H1 (cell line): ENCODE measurements around the gene OR6N1. TPM values are rescaled to one million over a fixed set of nuclear protein-coding genes. Genes with fewer than 3 reads are reported as not detected.

Source experiments
- CTCF ChIA-PET: fragments of 300-600 bp; sonication (Branson Sonifier 250); formaldehyde crosslinking; loops from one replicate; lab custom pipeline; 2021; ENCODE audit not compliant: partially characterized antibody; lab: Charles Lee
- POLR2A ChIA-PET: fragments of 300-600 bp; sonication (Branson Sonifier 250); formaldehyde crosslinking; loops from one replicate; lab custom pipeline; 2021; ENCODE audit warnings: inconsistent platforms; ENCODE audit not compliant: partially characterized antibody; lab: Charles Lee
- DNase-seq, 2 experiments: peaks; one replicate each; pipeline versions ENCODE4 v3.0.0 to v3.0.0-alpha.2; 2010 to 2022; ENCODE audit warnings: low spot score in 2 of 2, low read depth in 1 of 2, mixed read lengths in 1 of 2
- FAIRE-seq: peaks from 2 replicates; lab custom pipeline; 2011; peaks lifted over from hg19 to GRCh38; lab: Jason Lieb, UNC
- H2AFZ ChIP-seq: 2 replicates; pipeline ENCODE4 v1.8.1; 2012; ENCODE audit warnings: low read length, inconsistent platforms
- H2AK5ac ChIP-seq: 2 replicates; pipeline ENCODE4 v1.6.1; 2013; ENCODE audit warnings: low read depth, low read length
- H2BK120ac ChIP-seq: replicated peaks from 2 replicates; pipeline ENCODE3; 2013; ENCODE audit warnings: low read depth, low read length, inconsistent platforms
- H2BK12ac ChIP-seq: 2 replicates; pipeline ENCODE4 v1.6.1; 2013; ENCODE audit warnings: low read depth, low read length
- H2BK15ac ChIP-seq: 2 replicates; pipeline ENCODE4 v1.6.1; 2013; ENCODE audit warnings: low read length
- H2BK20ac ChIP-seq: 2 replicates; pipeline ENCODE4 v1.6.1; 2013; ENCODE audit warnings: low read length
- H2BK5ac ChIP-seq: 2 replicates; pipeline ENCODE4 v1.6.1; 2013; ENCODE audit warnings: low read depth, low read length
- H3K14ac ChIP-seq: 2 replicates; pipeline ENCODE4 v1.6.1; 2013; ENCODE audit warnings: inconsistent platforms; ENCODE audit not compliant: insufficient read length
- H3K18ac ChIP-seq: 2 replicates; pipeline ENCODE4 v1.6.1; 2013; ENCODE audit warnings: low read length; ENCODE audit errors: extremely low read depth
- H3K23ac ChIP-seq: 2 replicates; pipeline ENCODE4 v1.6.1; 2013; ENCODE audit warnings: inconsistent platforms; ENCODE audit not compliant: insufficient read length
- H3K23me2 ChIP-seq: 2 replicates; pipeline ENCODE4 v1.6.1; 2013; ENCODE audit warnings: low read depth, low read length
- H3K27ac ChIP-seq: 2 replicates; pipeline ENCODE4 v1.6.1; 2011; ENCODE audit warnings: low read depth, low read length, inconsistent platforms
- H3K27me3 ChIP-seq, 4 experiments: replicated peaks in 1 of 4; 1 replicate in 1 of 4; 2 replicates in 3 of 4; pipeline versions ENCODE4 v1.6.1 to v1.8.1; 2011 to 2013; ENCODE audit warnings: low read length in 3 of 4, mild to moderate bottlenecking in 3 of 4, inconsistent platforms in 2 of 4, mixed read lengths in 2 of 4, moderate library complexity in 1 of 4; ENCODE audit not compliant: control insufficient read depth in 3 of 4, insufficient read depth in 3 of 4; ENCODE audit errors: extremely low read depth in 1 of 4
- H3K36me3 ChIP-seq, 4 experiments: 2 replicates each; pipeline versions ENCODE4 v1.6.1 to v1.8.1; 2011 to 2013; ENCODE audit warnings: mild to moderate bottlenecking in 4 of 4, low read length in 3 of 4, moderate library complexity in 2 of 4, control low read depth in 1 of 4, inconsistent platforms in 1 of 4; ENCODE audit not compliant: insufficient read depth in 4 of 4, control insufficient read depth in 2 of 4
- H3K4ac ChIP-seq: replicated peaks from 2 replicates; pipeline ENCODE3; 2013; ENCODE audit warnings: low read length, low read depth, mixed read lengths, inconsistent platforms; ENCODE audit not compliant: insufficient read length
- H3K4me1 ChIP-seq, 4 experiments: replicated peaks in 1 of 4; 1 replicate in 1 of 4; 2 replicates in 3 of 4; pipeline versions ENCODE4 v1.6.1 to v1.8.1; 2011 to 2013; ENCODE audit warnings: low read length in 3 of 4, inconsistent platforms in 2 of 4, mixed read lengths in 1 of 4; ENCODE audit not compliant: insufficient read depth in 4 of 4, control insufficient read depth in 3 of 4
- H3K4me2 ChIP-seq, 2 experiments: 2 replicates each; pipeline versions ENCODE4 v1.6.1 to v1.8.1; 2011 to 2013; ENCODE audit warnings: low read depth in 2 of 2, low read length in 2 of 2, control low read depth in 1 of 2, inconsistent platforms in 1 of 2, mild to moderate bottlenecking in 1 of 2; ENCODE audit not compliant: insufficient read depth in 1 of 2
- H3K4me3 ChIP-seq, 4 experiments: fragments of 200-600, 300-600 bp in 1 of 4; sonication (generic), shearing (Covaris generic), sonication (Bioruptor Twin) in 1 of 4; 2 replicates each; pipeline versions ENCODE4 v1.5.1 to v1.8.1; 2011 to 2016; ENCODE audit warnings: low read length in 4 of 4, low read depth in 3 of 4, control low read depth in 2 of 4, inconsistent platforms in 2 of 4, mild to moderate bottlenecking in 2 of 4, mixed read lengths in 1 of 4, moderate library complexity in 1 of 4; ENCODE audit not compliant: insufficient read depth in 2 of 4; ENCODE audit errors: extremely low read depth in 1 of 4
- H3K56ac ChIP-seq: replicated peaks from 2 replicates; pipeline ENCODE3; 2013; ENCODE audit warnings: low read depth, mild to moderate bottlenecking, mixed read lengths, low read length, inconsistent platforms; ENCODE audit not compliant: insufficient read length
- H3K79me1 ChIP-seq: 2 replicates; pipeline ENCODE4 v1.6.1; 2013; ENCODE audit warnings: low read depth, low read length, control low read depth
- H3K79me2 ChIP-seq, 2 experiments: 2 replicates each; pipeline versions ENCODE4 v1.6.1 to v1.8.1; 2012 to 2013; ENCODE audit warnings: low read length in 2 of 2, mild to moderate bottlenecking in 2 of 2, inconsistent platforms in 1 of 2; ENCODE audit not compliant: insufficient read depth in 2 of 2, control insufficient read depth in 1 of 2
- H3K9ac ChIP-seq, 4 experiments: replicated peaks in 1 of 4; 1 replicate in 1 of 4; 2 replicates in 3 of 4; pipeline versions ENCODE4 v1.6.1 to v1.8.1; 2011 to 2013; ENCODE audit warnings: low read depth in 3 of 4, low read length in 3 of 4, control low read depth in 2 of 4, mild to moderate bottlenecking in 2 of 4, moderate library complexity in 2 of 4, inconsistent platforms in 1 of 4; ENCODE audit errors: extremely low read depth in 1 of 4
- H3K9me3 ChIP-seq, 2 experiments: 2 replicates each; pipeline versions ENCODE4 v1.6.1 to v1.8.1; 2012 to 2013; ENCODE audit warnings: mild to moderate bottlenecking in 2 of 2, moderate library complexity in 2 of 2, control low read depth in 1 of 2, inconsistent platforms in 1 of 2, low read depth in 1 of 2, low read length in 1 of 2, mixed read lengths in 1 of 2; ENCODE audit not compliant: insufficient read depth in 2 of 2
- H4K20me1 ChIP-seq, 2 experiments: replicated peaks in 1 of 2; 2 replicates each; pipeline versions ENCODE3 to v1.8.1; 2011 to 2013; ENCODE audit warnings: inconsistent platforms in 2 of 2, low read length in 2 of 2, mild to moderate bottlenecking in 1 of 2; ENCODE audit not compliant: insufficient read depth in 2 of 2, control insufficient read depth in 1 of 2
- H4K5ac ChIP-seq: 2 replicates; pipeline ENCODE4 v1.6.1; 2013; ENCODE audit warnings: low read length, low read depth, mixed read lengths, inconsistent platforms; ENCODE audit not compliant: insufficient read length
- H4K8ac ChIP-seq: 2 replicates; pipeline ENCODE4 v1.8.0; 2013; ENCODE audit warnings: mild to moderate bottlenecking, moderate library complexity, low read length, inconsistent platforms; ENCODE audit not compliant: insufficient read depth; ENCODE audit errors: extremely low read depth
- H4K91ac ChIP-seq: replicated peaks from 2 replicates; pipeline ENCODE3; 2013; ENCODE audit warnings: low read length, mixed read lengths, inconsistent platforms; ENCODE audit not compliant: insufficient read length
- BCL11A ChIP-seq, 2 experiments: IDR thresholded peaks; one replicate each; pipeline ENCODE4 v1.6.1; 2011; ENCODE audit warnings: low read depth in 2 of 2, low read length in 2 of 2, mild to moderate bottlenecking in 2 of 2
- BRCA1 ChIP-seq: IDR thresholded peaks from 2 replicates; pipeline ENCODE4 v1.6.1; 2012; ENCODE audit warnings: low read depth, low read length, improper control_type of control experiment
- EGR1 ChIP-seq: IDR thresholded peaks from 2 replicates; pipeline ENCODE4 v1.6.1; 2011; ENCODE audit warnings: low read depth, low read length, borderline replicate concordance
- FOSL1 ChIP-seq: IDR thresholded peaks from 2 replicates; pipeline ENCODE4 v1.6.1; 2011; ENCODE audit warnings: mild to moderate bottlenecking, low read depth, low read length, moderate library complexity; ENCODE audit not compliant: insufficient read depth
- GABPA ChIP-seq: IDR thresholded peaks from 2 replicates; pipeline ENCODE4 v1.6.1; 2011; ENCODE audit warnings: mild to moderate bottlenecking, low read length, moderate library complexity, borderline replicate concordance; ENCODE audit not compliant: insufficient read depth
- GTF2F1 ChIP-seq: IDR thresholded peaks from 2 replicates; pipeline ENCODE4 v1.6.1; 2012; ENCODE audit warnings: low read depth, low read length, improper control_type of control experiment, borderline replicate concordance
- HDAC6 ChIP-seq: IDR thresholded peaks from one replicate; pipeline ENCODE4 v1.7.1; 2012; ENCODE audit warnings: low read depth, mild to moderate bottlenecking, inconsistent platforms, low read length, moderate library complexity
- MAFK ChIP-seq: IDR thresholded peaks from 2 replicates; pipeline ENCODE4 v1.6.1; 2012; ENCODE audit warnings: low read depth, mild to moderate bottlenecking, improper control_type of control experiment, low read length
- SP1 ChIP-seq: IDR thresholded peaks from 2 replicates; pipeline ENCODE4 v1.6.1; 2011; ENCODE audit warnings: low read depth, low read length
- TAF7 ChIP-seq: optimal IDR thresholded peaks from 2 replicates; pipeline ENCODE3; 2011; ENCODE audit warnings: low read depth, mild to moderate bottlenecking, inconsistent platforms, low read length, moderate library complexity, borderline replicate concordance
- TEAD4 ChIP-seq: IDR thresholded peaks from 2 replicates; pipeline ENCODE4 v1.6.1; 2012; ENCODE audit warnings: low read depth, low read length, inconsistent platforms, mixed read lengths
- WGBS, 2 experiments: shearing (Covaris generic) in 1 of 2; methylation state at CpG; one replicate each; pipeline versions ENCODE4 v1.1.6 to v1.1.7; 2013 to 2015; ENCODE audit warnings: low lambda C conversion rate in 2 of 2, mixed read lengths in 2 of 2, inconsistent platforms in 1 of 2, low coverage in 1 of 2, missing lambda C conversion rate in 1 of 2; ENCODE audit not compliant: insufficient replicate concordance in 2 of 2, insufficient coverage in 1 of 2, insufficient read length in 1 of 2; ENCODE audit errors: extremely low coverage in 1 of 2, missing lambda C conversion rate in 1 of 2; 5-methylcytosine and 5-hydroxymethylcytosine counted together
- long read RNA-seq, 2 experiments: library from RNA in 1 of 2; library from capped mRNA in 1 of 2; stranded (forward); transcript quantifications; one replicate each; pipeline ENCODE4 v2.0.0, GENCODE V29; 2021; ENCODE audit warnings: inconsistent platforms in 1 of 2
- polyA minus RNA-seq, 3 experiments: library from RNA; depleted of rRNA, polyadenylated mRNA; stranded (reverse); fragments of >200 nt; gene quantifications; 1 replicate in 2 of 3; 2 replicates in 1 of 3; pipeline ENCODE4 v1.2.3, GENCODE V29; 2011
- polyA plus RNA-seq, 7 experiments: library from polyadenylated mRNA; depleted of rRNA in 3 of 7; stranded (reverse) in 5 of 7; unstranded in 2 of 7; fragments of >200 nt in 5 of 7; fragments of 200-250 nt in 2 of 7; gene quantifications; 1 replicate in 5 of 7; 2 replicates in 1 of 7; 4 replicates in 1 of 7; pipeline versions ENCODE4 v1.2.1 to v1.2.3, GENCODE V29; 2011 to 2013; ENCODE audit warnings: missing spikeins in 2 of 7, mixed read lengths in 2 of 7
- total RNA-seq: library from RNA; stranded (reverse); fragmentation: NEBNext Ultra II Directional; extraction: Animal tissue kit (Norgen Biotek cat#: 25700); gene quantifications from 2 replicates; pipeline ENCODE4 v1.2.1, GENCODE V29; 2021

The OR6N1 gene
- total RNA-seq (not detected in 2 replicates), polyA plus RNA-seq (2011; rRNA removed) (not detected in 2 replicates), polyA minus RNA-seq (2011; rRNA and poly(A)+ RNA removed) (not detected in 2 replicates)
- polyA plus RNA-seq (2011; cell fraction: cytosol; rRNA removed) = not detected
- not detected for polyA plus RNA-seq (2011; cell fraction: nucleus; rRNA removed)
- polyA plus RNA-seq (2012, experiment 1 of 2) = not detected in 4 replicates
- not detected for polyA plus RNA-seq (2012, experiment 2 of 2)
- polyA plus RNA-seq (2013, experiment 1 of 2) = not detected
- polyA plus RNA-seq (2013, experiment 2 of 2) = not detected
- not detected for polyA minus RNA-seq (2011; cell fraction: cytosol; rRNA and poly(A)+ RNA removed)
- not detected for polyA minus RNA-seq (2011; cell fraction: nucleus; rRNA and poly(A)+ RNA removed)
- long read RNA-seq, experiment 1 = 0 reads
- long read RNA-seq, experiment 2 = 0 reads

GRCh38 chr1:158771950-158772866, at the start of gene OR6N1:
OR6N1 (minus strand) TSS chr1:158772195; CDS start chr1:158766682, 5,513 bp downstream.
- H2AK5ac ChIP-seq = no peak within 1 kb of the TSS
- no peak within 1 kb of the TSS for H4K8ac ChIP-seq
- H3K27me3 ChIP-seq = no peaks in the 10 kb centered on the region
- H3K27ac ChIP-seq = no peak within 1 kb of the TSS
- ChIA-PET CTCF (no interaction called here), POLR2A (no interaction called here)
- WGBS, 2 experiments = 86% methylated on average over 6 of the region's 6 CpGs; no CpG with 5 or more reads in 1 of the 2 experiments
- H3K56ac ChIP-seq = no peak within 1 kb of the TSS
- H3K4me3 ChIP-seq = no peak within 1 kb of the TSS
- H3K4me2 ChIP-seq = no peak within 1 kb of the TSS
- no peaks in the 10 kb centered on the region for H3K36me3 ChIP-seq
- TF ChIP-seq SP1 (no peak), BCL11A (IDR thresholded peaks at IDR 0.05; ENCODE audit: low read depth in 2 of 2, low read length in 2 of 2) (no peak), GABPA (no peak), TAF7 (no peak), BRCA1 (no peak), TEAD4 (no peak), FOSL1 (no peak), HDAC6 (no peak), EGR1 (no peak), GTF2F1 (no peak), MAFK (no peak)
- TF ChIP-seq, all 59 proteins: peak for 0
- Histone ChIP-seq H2BK15ac (no peak within 1 kb of the TSS), H3K9me3 (no peaks in the 10 kb centered on the region), H2BK120ac (no peak within 1 kb of the TSS), H4K91ac (no peak within 1 kb of the TSS), H2AFZ (no peak within 1 kb of the TSS), H3K18ac (no peak within 1 kb of the TSS), H3K79me1 (no peaks in the 10 kb centered on the region), H3K9ac (no peak within 1 kb of the TSS), H3K4ac (no peak within 1 kb of the TSS), H4K20me1 (no peaks in the 10 kb centered on the region), H3K4me1 (no peaks in the 10 kb centered on the region), H2BK12ac (no peak within 1 kb of the TSS), H2BK5ac (no peak within 1 kb of the TSS), H2BK20ac (no peak within 1 kb of the TSS), H3K23me2 (no peaks in the 10 kb centered on the region; the same call in 1 of the 2 replicates), H3K14ac (no peak within 1 kb of the TSS), H3K79me2 (no peaks in the 10 kb centered on the region), H3K23ac (no peak within 1 kb of the TSS), H4K5ac (no peak within 1 kb of the TSS)
- no peak for DNase-seq
- FAIRE-seq = no peak
